GM12865 (cell line): ENCODE measurements around the gene NT5DC2.

Source experiments
- DNase-seq: peaks from one replicate; pipeline ENCODE4 v3.0.0; 2010; ENCODE audit warnings: low read depth
- H3K4me3 ChIP-seq: 2 replicates; pipeline ENCODE4 v1.5.1; 2011; ENCODE audit warnings: mild to moderate bottlenecking, low read depth, low read length, control low read depth
- TF ChIP-seq, protein P1 (sequence below): IDR thresholded peaks from 2 replicates; pipeline ENCODE4 v1.5.1; 2011; ENCODE audit warnings: low read length, control low read depth, low read depth, inconsistent platforms; ENCODE audit not compliant: insufficient read depth; ENCODE audit errors: missing control alignments

NT5DC2 gene

DNA sequence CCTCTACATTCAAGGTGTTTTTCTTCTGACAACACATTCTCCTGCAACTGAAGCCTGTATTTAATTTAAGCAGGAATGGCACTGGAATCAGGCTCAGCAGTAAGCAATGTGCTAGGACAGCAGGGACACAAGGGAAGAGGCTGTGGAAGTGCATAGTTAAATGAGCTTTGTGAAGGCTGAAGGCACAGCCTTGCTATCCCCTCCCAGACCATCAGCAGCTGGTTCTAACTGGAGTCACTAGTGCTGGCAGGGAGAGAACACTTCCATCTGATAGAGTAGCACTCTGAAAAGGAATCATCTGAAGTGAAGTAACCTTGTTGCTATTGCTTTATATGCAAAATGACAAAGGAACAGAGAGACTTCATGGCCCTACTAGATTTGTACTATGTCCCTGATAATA lies 17.5 kb upstream of the NT5DC2 start:
- TF ChIP-seq, protein P1, sequence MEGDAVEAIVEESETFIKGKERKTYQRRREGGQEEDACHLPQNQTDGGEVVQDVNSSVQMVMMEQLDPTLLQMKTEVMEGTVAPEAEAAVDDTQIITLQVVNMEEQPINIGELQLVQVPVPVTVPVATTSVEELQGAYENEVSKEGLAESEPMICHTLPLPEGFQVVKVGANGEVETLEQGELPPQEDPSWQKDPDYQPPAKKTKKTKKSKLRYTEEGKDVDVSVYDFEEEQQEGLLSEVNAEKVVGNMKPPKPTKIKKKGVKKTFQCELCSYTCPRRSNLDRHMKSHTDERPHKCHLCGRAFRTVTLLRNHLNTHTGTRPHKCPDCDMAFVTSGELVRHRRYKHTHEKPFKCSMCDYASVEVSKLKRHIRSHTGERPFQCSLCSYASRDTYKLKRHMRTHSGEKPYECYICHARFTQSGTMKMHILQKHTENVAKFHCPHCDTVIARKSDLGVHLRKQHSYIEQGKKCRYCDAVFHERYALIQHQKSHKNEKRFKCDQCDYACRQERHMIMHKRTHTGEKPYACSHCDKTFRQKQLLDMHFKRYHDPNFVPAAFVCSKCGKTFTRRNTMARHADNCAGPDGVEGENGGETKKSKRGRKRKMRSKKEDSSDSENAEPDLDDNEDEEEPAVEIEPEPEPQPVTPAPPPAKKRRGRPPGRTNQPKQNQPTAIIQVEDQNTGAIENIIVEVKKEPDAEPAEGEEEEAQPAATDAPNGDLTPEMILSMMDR = no peak
- H3K4me3 ChIP-seq = no peak overlapping the region

DNA sequence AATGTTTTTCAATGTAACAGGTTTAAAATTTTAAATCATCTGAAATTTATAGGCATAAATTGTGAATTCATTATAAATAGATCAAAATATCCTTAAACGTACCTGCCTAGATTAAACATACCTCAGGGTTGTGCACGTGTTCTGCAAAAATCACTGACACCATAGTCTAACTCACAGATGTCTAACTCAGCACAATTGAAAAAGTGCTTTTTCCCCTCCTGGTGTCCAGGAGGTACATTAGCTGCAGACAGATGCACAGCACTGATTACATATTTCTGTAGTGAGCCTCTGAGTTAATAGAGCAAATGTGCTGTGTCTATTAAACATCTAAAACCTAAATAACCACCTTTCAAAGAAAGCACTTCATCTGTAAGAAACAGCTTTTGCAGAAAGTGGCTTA lies 13.5 kb upstream of the NT5DC2 start:
- no peak overlapping the region for H3K4me3 ChIP-seq
- DNase-seq = no peak
- TF ChIP-seq, protein P1 = no peak

More for the DNA sequence above, 17.5 kb upstream of the NT5DC2 start:
- no peak for DNase-seq

DNA sequence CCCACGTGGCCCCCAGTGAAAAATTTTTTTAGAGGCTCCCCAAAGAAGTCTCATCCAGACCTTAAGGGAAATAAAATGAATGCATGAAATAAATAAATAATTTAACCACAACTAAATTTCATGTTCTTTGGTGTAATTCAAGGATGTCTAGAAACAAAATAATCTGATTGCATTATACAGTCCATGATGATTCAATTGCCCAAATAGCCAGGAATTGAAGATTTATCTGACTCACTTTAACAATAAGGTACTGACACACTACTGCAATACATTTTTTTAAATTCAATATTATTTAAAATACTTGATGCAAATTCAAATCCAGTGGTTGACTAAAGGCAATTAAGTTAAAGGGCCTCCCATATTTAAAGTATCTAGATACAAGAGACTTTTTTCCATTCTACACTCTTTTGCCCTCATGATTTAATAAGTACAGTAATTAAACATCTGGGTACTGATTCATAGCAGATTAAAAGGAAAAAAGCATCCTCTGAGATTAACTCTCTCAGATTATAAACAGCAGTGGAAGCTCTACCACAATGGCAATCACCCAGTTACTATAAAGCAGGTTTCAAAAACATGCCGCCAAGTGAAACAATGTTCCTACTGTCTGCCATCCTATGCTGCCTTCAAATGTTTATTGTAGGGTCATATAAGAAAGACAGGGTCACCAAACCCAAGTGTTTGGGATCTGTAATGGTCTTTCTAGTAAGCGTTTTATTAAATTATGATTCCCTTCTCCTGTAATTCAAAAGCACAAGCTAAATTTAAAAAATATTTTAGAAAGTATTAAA lies 12.6 kb upstream of the NT5DC2 start:
- no peak for DNase-seq
- no peak overlapping the region for H3K4me3 ChIP-seq
- TF ChIP-seq, protein P1 = no peak

DNA sequence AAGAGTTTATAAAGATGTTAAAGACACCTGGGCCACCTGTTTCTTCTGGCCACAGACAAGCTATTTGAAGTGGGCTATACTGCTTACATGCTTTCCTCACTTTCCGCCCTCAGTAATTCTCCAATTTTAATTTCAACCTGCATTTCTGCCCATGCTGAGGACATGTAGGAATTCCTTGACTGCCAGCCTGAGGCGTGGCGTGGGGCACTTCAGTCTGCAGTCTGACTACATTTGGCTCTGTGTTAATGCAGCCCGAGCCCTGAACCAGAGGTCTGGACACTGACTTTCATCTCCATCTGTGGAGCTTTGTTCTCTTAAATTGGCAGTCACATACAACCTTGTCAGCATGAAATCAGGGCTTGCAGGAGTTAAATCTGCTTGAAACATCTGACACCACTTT lies 11.3 kb upstream of the NT5DC2 start:
- DNase-seq = no peak
- TF ChIP-seq, protein P1 = no peak
- no peak overlapping the region for H3K4me3 ChIP-seq

DNA sequence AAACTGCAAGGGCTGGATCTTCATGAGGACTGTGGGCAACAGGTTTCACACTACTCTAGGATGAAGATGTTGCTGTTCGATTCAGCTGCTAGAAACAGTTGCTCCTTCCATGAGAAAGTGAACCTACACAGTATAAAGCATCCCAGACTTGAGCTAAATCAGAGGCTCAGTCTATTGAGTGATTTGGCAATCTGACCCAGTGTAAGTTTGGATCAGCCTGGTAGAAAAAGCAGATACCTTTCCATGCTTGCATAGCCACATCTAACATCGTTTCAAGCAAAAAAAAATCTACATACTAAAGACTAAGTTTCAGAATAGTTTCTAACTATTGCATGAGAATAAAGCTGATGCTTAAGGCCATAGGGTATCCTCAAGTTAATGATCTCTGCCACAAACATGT lies 7.4 kb upstream of the NT5DC2 start:
- H3K4me3 ChIP-seq = no peak overlapping the region
- DNase-seq = no peak
- TF ChIP-seq, protein P1 = no peak

DNA sequence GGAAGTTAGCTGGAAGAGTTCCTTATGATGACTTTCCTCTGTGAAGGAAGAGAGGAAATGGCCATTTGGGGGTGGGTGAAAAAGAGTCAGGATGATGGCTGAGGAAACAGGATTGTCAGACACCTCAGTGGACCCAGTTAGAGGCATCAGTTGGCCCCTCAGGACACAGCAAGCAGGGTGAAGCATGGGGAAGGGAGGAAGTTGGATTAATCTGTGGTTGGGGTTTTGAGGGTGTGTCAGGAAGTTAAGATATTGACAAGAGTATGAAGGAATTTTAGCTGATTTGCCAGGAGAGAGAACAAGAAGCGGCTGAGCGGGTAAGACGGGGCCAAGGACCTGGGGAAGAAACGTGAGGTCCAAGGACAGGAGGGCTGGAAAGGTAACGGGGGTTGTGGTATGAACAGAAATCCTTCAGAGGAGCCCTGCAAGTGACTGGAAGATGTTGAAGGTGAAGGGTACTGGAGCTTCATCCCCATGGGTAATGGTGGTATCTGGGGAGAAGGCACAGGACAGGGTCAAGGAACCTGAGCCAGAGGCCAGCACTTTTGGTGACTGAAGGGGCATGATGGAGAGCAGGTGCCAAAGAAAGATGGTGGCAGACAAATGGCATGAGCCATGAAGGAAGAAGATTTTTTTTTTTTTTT lies 5.5 kb upstream of the NT5DC2 start:
- DNase-seq = no peak
- TF ChIP-seq, protein P1 = no peak
- H3K4me3 ChIP-seq = no peak overlapping the region
